Sigmoid colon (tissue), 7 donors: ENCODE results near the gene WFIKKN2. TPM values are rescaled to one million over a fixed set of nuclear protein-coding genes. Genes with fewer than 3 reads are reported as not detected.

Experiments
- DNase-seq: peaks from one replicate; pipeline ENCODE4 v3.0.0-alpha.2; 2019
- H3K27ac ChIP-seq, 4 donors: fragments of 200-600 bp; sonication (generic); one replicate each; pipeline ENCODE4 v1.5.1; 2016 to 2019; ENCODE audit warnings: mild to moderate bottlenecking in 1 of 4
- H3K27me3 ChIP-seq, 3 donors: fragments of 200-600 bp; sonication (generic); one replicate each; pipeline ENCODE4 v1.5.1; 2019; ENCODE audit warnings: mild to moderate bottlenecking in 1 of 3
- H3K36me3 ChIP-seq, 4 donors: fragments of 200-600 bp; sonication (generic); one replicate each; pipeline ENCODE4 v1.5.1; 2016 to 2019
- H3K4me1 ChIP-seq, 4 donors: fragments of 200-600 bp; sonication (generic); one replicate each; pipeline ENCODE4 v1.5.1; 2017 to 2019
- H3K4me3 ChIP-seq, 4 donors: fragments of 200-600 bp; sonication (generic); one replicate each; pipeline ENCODE4 v1.5.1; 2017 to 2019; ENCODE audit warnings: mild to moderate bottlenecking in 2 of 4, moderate library complexity in 1 of 4
- H3K9me3 ChIP-seq, 4 donors: fragments of 200-600 bp in 3 of 4; sonication (generic) in 3 of 4; one replicate each; pipeline versions ENCODE4 v1.5.1 to v1.6.1; 2013 to 2019
- CTCF ChIP-seq, 4 experiments: fragments of 450-650 bp in 3 of 4; fragments of 200-600 bp in 1 of 4; IDR thresholded peaks; one replicate each; pipeline ENCODE4 v1.5.1; 2016 to 2019; ENCODE audit warnings: antibody characterized with exemption in 4 of 4, mild to moderate bottlenecking in 3 of 4, moderate library complexity in 2 of 4
- EP300 ChIP-seq, 4 donors: sonication (generic); formaldehyde crosslinking; IDR thresholded peaks; one replicate each; pipeline ENCODE4 v1.6.1; 2017; ENCODE audit warnings: antibody characterized with exemption in 4 of 4
- POLR2A ChIP-seq, 2 donors: fragments of 450-650 bp; IDR thresholded peaks; one replicate each; pipeline ENCODE4 v1.6.1; 2016; ENCODE audit warnings: antibody characterized with exemption in 2 of 2, mild to moderate bottlenecking in 2 of 2, moderate library complexity in 2 of 2
- POLR2AphosphoS5 ChIP-seq, 4 donors: sonication (generic); formaldehyde crosslinking; IDR thresholded peaks; one replicate each; pipeline ENCODE4 v1.6.1; 2017; ENCODE audit warnings: antibody characterized with exemption in 4 of 4
- WGBS, 2 donors: extraction: QIAGEN DNeasy Blood & Tissue Kit; methylation state at CpG; one replicate each; pipeline ENCODE4 v1.1.7; 2013; 5-methylcytosine and 5-hydroxymethylcytosine counted together
- intact Hi-C: fragments of 100-400 bp; cut with DNase I; formaldehyde crosslinking; loops from one replicate; pipeline ENCODE4 v1.15.1; 2023
- polyA plus RNA-seq, 3 donors: library from polyadenylated mRNA; stranded (reverse); fragments of 200-250 nt; gene quantifications; one replicate each; pipeline ENCODE4 v1.2.3, GENCODE V29; 2013
- total RNA-seq, 4 donors: library from RNA; depleted of rRNA; stranded (reverse); fragments of >200 nt; gene quantifications; one replicate each; pipeline ENCODE4 v1.1.0, GENCODE V29; 2016
- donor health status: healthy with polysubstance abuse.
- donor health status: Bipolar disorder and iron deficiency.
- donor health status: healthy.

WFIKKN2 gene
- total and polyA plus RNA-seq, 7 donors: under 0.01 to 1.1 (median 0.11) TPM; not detected in 1

- no peaks in the 10 kb centered on the region for H3K9me3 ChIP-seq
- peaks cover 0 to 3% (median 0%) of the 10 kb centered on the region in 4 donors for H3K4me1 ChIP-seq
- no peaks in the 10 kb centered on the region for H3K27me3 ChIP-seq
- TF ChIP-seq CTCF (IDR thresholded peaks at IDR 0.05): no peak
- no peak for TF ChIP-seq POLR2A (IDR thresholded peaks at IDR 0.05)
- TF ChIP-seq EP300 (IDR thresholded peaks at IDR 0.05): no peak
- TF ChIP-seq POLR2AphosphoS5 (IDR thresholded peaks at IDR 0.05): no peak
- H3K36me3 ChIP-seq: no peaks in the 10 kb centered on the region
- WGBS, 2 donors: 73 to 80% methylated on average over 11 of the region's 11 CpGs
- no peak for DNase-seq
- intact Hi-C loops: loop anchor here (1.0 kb wide), 2 partner anchors 58 to 294 kb away; partner anchors contain the start of gene SPATA20
- H3K27ac ChIP-seq: no peak overlapping the region
- H3K4me3 ChIP-seq: no peak overlapping the region
Observed at GRCh38 chr17:50841277-50841948, 6.0 kb downstream of the WFIKKN2 start.

- H3K4me1 ChIP-seq: peaks cover 0 to 3% (median 0%) of the 10 kb centered on the region in 4 donors
- H3K27ac ChIP-seq: no peak overlapping the region
- no peaks in the 10 kb centered on the region for H3K36me3 ChIP-seq
- no peaks in the 10 kb centered on the region for H3K27me3 ChIP-seq
- 15 to 18% methylated on average over 8 of the region's 8 CpGs for WGBS, 2 donors
- intact Hi-C loops: loop anchor here (1.0 kb wide), 3 partner anchors 25 to 295 kb away; partner anchors contain the start of gene SPATA20
- peak; percentile 83 to 86 (median 84) for TF ChIP-seq CTCF (IDR thresholded peaks at IDR 0.05)
- TF ChIP-seq POLR2A (IDR thresholded peaks at IDR 0.05): no peak
- H3K9me3 ChIP-seq: no peaks in the 10 kb centered on the region
- no peak for DNase-seq
- no peak overlapping the region for H3K4me3 ChIP-seq
Observed at GRCh38 chr17:50841949-50842354, 6.6 kb downstream of the WFIKKN2 start.

- no peaks in the 10 kb centered on the region for H3K36me3 ChIP-seq
- no peak overlapping the region for H3K27ac ChIP-seq
- no peak for TF ChIP-seq POLR2AphosphoS5 (IDR thresholded peaks at IDR 0.05)
- TF ChIP-seq POLR2A (IDR thresholded peaks at IDR 0.05): no peak
- TF ChIP-seq CTCF (IDR thresholded peaks at IDR 0.05): no peak
- DNase-seq: no peak
- no peaks in the 10 kb centered on the region for H3K27me3 ChIP-seq
- peaks cover 0 to 3% (median 0%) of the 10 kb centered on the region in 4 donors for H3K4me1 ChIP-seq
- intact Hi-C loops: loop anchor here (1.0 kb wide), 1 partner anchor 25 kb away; no protein-coding TSS in a partner anchor
- H3K9me3 ChIP-seq: no peaks in the 10 kb centered on the region
- no peak overlapping the region for H3K4me3 ChIP-seq
- 69 to 76% methylated on average over 9 of the region's 9 CpGs for WGBS, 2 donors
Observed at GRCh38 chr17:50842506-50843149, 7.2 kb downstream of the WFIKKN2 start.

- peaks cover 0 to 3% (median 0%) of the 10 kb centered on the region in 4 donors for H3K4me1 ChIP-seq
- no peaks in the 10 kb centered on the region for H3K27me3 ChIP-seq
- H3K27ac ChIP-seq: no peak overlapping the region
- no peaks in the 10 kb centered on the region for H3K36me3 ChIP-seq
- DNase-seq: no peak
- no peak for TF ChIP-seq POLR2A (IDR thresholded peaks at IDR 0.05)
- no peak for TF ChIP-seq POLR2AphosphoS5 (IDR thresholded peaks at IDR 0.05)
- TF ChIP-seq CTCF (IDR thresholded peaks at IDR 0.05): no peak
- TF ChIP-seq EP300 (IDR thresholded peaks at IDR 0.05): no peak
- intact Hi-C loops: no loop called here
- WGBS, 2 donors: 90% methylated on average over 16 of the region's 16 CpGs
- no peaks in the 10 kb centered on the region for H3K9me3 ChIP-seq
- no peak overlapping the region for H3K4me3 ChIP-seq
Observed at GRCh38 chr17:50843150-50843905, 7.9 kb downstream of the WFIKKN2 start.
